OCI-LY1 (cell line): Measurements from ENCODE around the gene ACTL8.

ENCODE experiments used
- CTCF ChIP-seq: fragments of 200-600 bp; sonication (generic), shearing (Covaris generic); IDR thresholded peaks from 2 replicates; pipeline ENCODE4 v1.5.1; 2017; ENCODE audit warnings: mild to moderate bottlenecking, antibody characterized with exemption, low read length, moderate library complexity, mixed read lengths
- EZH2 ChIP-seq: fragments of 200-600 bp; sonication (generic), shearing (Covaris generic); IDR thresholded peaks from 2 replicates; pipeline ENCODE4 v1.8.0; 2017; ENCODE audit warnings: borderline replicate concordance, mixed run types, mild to moderate bottlenecking, antibody characterized with exemption, low read length, moderate library complexity, mixed read lengths

DNA sequence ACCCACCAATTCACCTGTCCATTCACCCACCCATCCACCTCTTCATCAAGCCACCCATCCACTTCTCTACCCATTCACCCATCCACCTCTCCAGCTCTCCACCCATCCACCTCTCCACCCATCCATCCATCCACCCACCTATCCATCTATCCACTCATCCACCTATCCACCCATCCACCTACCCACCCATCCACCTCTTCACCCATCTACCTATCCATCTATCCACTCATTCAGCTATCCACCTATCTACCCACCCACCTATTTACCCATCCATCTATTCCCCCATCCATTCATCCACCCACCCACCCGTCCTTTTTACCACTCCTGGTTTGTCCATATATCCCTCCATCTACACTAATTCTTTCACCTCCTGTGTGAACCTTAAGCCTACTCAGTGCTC, 105.7 kb downstream of the ACTL8 start:
- no peak for TF ChIP-seq EZH2
- TF ChIP-seq CTCF = no peak
